SU-DHL-6 (cell line): ENCODE measurements around the gene DACT1.

Experiments used
- H2AFZ ChIP-seq: fragments of 200-600 bp; sonication (generic); 2 replicates; pipeline ENCODE4 v1.6.1; 2014; ENCODE audit warnings: low read depth, mild to moderate bottlenecking, moderate library complexity, mixed read lengths, antibody characterized with exemption, low read length; ENCODE audit not compliant: severe bottlenecking
- H3F3A ChIP-seq: fragments of 200-600 bp; shearing (Covaris generic); 2 replicates; pipeline ENCODE4 v1.6.0; 2016; ENCODE audit warnings: antibody characterized with exemption, mild to moderate bottlenecking; ENCODE audit not compliant: insufficient read depth
- H3K27ac ChIP-seq: fragments of 200-600 bp; sonication (generic); 2 replicates; pipeline ENCODE4 v1.5.1; 2016; ENCODE audit warnings: low read depth, mild to moderate bottlenecking, low read length, moderate library complexity, mixed read lengths
- H3K27me3 ChIP-seq: fragments of 200-600 bp; sonication (generic), shearing (Covaris generic); 2 replicates; pipeline ENCODE4 v1.6.0; 2014; ENCODE audit warnings: mild to moderate bottlenecking, low read length
- H3K36me3 ChIP-seq: fragments of 200-600 bp; sonication (generic); 2 replicates; pipeline ENCODE4 v1.6.1; 2014; ENCODE audit warnings: mild to moderate bottlenecking, low read length, mixed read lengths
- H3K4me2 ChIP-seq: fragments of 300-600, 200-600 bp; shearing (Covaris generic), sonication (generic); 2 replicates; pipeline ENCODE4 v1.6.0; 2014; ENCODE audit warnings: low read length, low read depth, mild to moderate bottlenecking; ENCODE audit not compliant: poor library complexity, severe bottlenecking
- H3K4me3 ChIP-seq: fragments of 200-600 bp; sonication (generic); 2 replicates; pipeline ENCODE4 v1.5.1; 2014; ENCODE audit warnings: antibody characterized with exemption, low read length, mild to moderate bottlenecking, mixed read lengths; ENCODE audit not compliant: insufficient read depth, poor library complexity, severe bottlenecking
- H3K79me2 ChIP-seq: fragments of 200-600 bp; sonication (generic); 2 replicates; pipeline ENCODE4 v1.6.1; 2014; ENCODE audit warnings: mild to moderate bottlenecking, low read length, moderate library complexity; ENCODE audit not compliant: insufficient read depth
- H3K9ac ChIP-seq: fragments of 200-600 bp; sonication (generic); 2 replicates; pipeline ENCODE4 v1.7.0; 2014; ENCODE audit warnings: mild to moderate bottlenecking, low read length
- H3K9me2 ChIP-seq: fragments of 200-600 bp; sonication (generic); replicated peaks from 2 replicates; pipeline ENCODE4 v1.6.1; 2014; ENCODE audit warnings: low read length; ENCODE audit not compliant: insufficient read depth
- H3K9me3 ChIP-seq: fragments of 200-600 bp; sonication (generic); 2 replicates; pipeline ENCODE4 v1.6.1; 2014; ENCODE audit warnings: low read length, mixed read lengths; ENCODE audit not compliant: insufficient read depth
- H4K20me1 ChIP-seq: fragments of 200-600 bp; sonication (generic); 2 replicates; pipeline ENCODE4 v1.6.1; 2014; ENCODE audit warnings: low read depth, mild to moderate bottlenecking, antibody characterized with exemption, low read length, moderate library complexity, mixed read lengths
- EZH2phosphoT487 ChIP-seq: fragments of 200-600 bp; sonication (generic), shearing (Covaris generic); conservative IDR thresholded peaks from 2 replicates; pipeline ENCODE4 v1.6.1; 2018; ENCODE audit warnings: mild to moderate bottlenecking, antibody characterized with exemption, low read length, moderate library complexity, mixed read lengths
- TF ChIP-seq, protein P1 (sequence below): fragments of 200-600 bp; sonication (generic); IDR thresholded peaks from one replicate; pipeline ENCODE4 v1.5.1; 2017; ENCODE audit warnings: antibody characterized with exemption, mild to moderate bottlenecking, low read length, moderate library complexity; ENCODE audit not compliant: insufficient read depth, poor library complexity, severe bottlenecking

DACT1 gene

DNA sequence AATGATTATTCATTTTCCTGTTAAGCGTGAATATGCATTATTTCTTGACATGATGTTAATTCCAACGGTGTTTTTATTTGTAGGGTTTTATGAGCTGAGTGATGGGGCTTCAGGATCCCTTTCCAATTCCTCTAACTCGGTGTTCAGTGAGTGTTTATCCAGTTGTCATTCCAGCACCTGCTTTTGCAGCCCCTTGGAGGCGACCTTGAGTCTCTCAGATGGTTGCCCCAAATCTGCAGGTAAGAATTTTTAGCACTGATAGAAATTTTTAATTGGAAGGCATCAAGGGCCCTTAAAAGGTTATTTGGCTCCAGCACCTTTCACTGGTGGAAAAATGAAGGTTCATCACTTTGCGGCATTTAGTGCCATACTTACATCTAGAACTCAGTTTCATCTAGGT lies 3.7 kb downstream of the DACT1 start:
- Histone ChIP-seq H3K4me3 (no peak overlapping the region), H3K4me2 (no peak overlapping the region), H3K27me3 (0 out of 2 replicates have a peak, but pooled peaks cover 2% of the 10 kb centered on the region), H3K9me3 (no peaks in the 10 kb centered on the region), H3F3A (0 out of 2 replicates have a peak, but pooled peaks cover 3% of the 10 kb centered on the region), H3K79me2 (no peaks in the 10 kb centered on the region), H3K9ac (no peak overlapping the region), H3K27ac (no peak overlapping the region), H3K36me3 (no peaks in the 10 kb centered on the region), H4K20me1 (no peaks in the 10 kb centered on the region), H3K9me2 (no peaks in the 10 kb centered on the region), H2AFZ (no peak overlapping the region)
- no peak for TF ChIP-seq EZH2phosphoT487
- TF ChIP-seq, protein P1, sequence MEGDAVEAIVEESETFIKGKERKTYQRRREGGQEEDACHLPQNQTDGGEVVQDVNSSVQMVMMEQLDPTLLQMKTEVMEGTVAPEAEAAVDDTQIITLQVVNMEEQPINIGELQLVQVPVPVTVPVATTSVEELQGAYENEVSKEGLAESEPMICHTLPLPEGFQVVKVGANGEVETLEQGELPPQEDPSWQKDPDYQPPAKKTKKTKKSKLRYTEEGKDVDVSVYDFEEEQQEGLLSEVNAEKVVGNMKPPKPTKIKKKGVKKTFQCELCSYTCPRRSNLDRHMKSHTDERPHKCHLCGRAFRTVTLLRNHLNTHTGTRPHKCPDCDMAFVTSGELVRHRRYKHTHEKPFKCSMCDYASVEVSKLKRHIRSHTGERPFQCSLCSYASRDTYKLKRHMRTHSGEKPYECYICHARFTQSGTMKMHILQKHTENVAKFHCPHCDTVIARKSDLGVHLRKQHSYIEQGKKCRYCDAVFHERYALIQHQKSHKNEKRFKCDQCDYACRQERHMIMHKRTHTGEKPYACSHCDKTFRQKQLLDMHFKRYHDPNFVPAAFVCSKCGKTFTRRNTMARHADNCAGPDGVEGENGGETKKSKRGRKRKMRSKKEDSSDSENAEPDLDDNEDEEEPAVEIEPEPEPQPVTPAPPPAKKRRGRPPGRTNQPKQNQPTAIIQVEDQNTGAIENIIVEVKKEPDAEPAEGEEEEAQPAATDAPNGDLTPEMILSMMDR: no peak

DNA sequence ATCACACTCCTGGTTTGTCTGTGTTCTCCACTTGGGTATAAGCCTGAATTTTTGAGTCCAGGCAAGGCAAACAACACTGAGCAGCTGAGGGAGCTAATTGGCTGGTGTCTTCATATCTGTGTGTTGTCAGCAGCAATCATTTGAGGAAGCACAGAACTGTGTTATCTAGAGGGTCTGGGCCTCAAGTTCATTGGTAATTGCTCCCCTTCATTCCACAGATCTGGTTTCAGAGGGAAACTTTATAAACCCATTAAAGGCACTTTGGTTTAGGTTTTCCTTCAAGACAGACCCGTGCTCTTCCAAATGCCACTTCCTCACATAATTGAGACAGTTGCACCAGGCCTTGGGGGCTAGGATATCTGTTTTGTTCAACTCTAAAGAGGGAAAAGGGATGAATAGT lies 5.6 kb downstream of the DACT1 start:
- H4K20me1 ChIP-seq: no peaks in the 10 kb centered on the region
- no peaks in the 10 kb centered on the region for H3K36me3 ChIP-seq
- H3K4me3 ChIP-seq: no peak overlapping the region
- no peaks in the 10 kb centered on the region for H3F3A ChIP-seq
- 0 out of 2 replicates have a peak, but pooled peaks cover 2% of the 10 kb centered on the region for H3K27me3 ChIP-seq
- no peaks in the 10 kb centered on the region for H3K79me2 ChIP-seq
- TF ChIP-seq EZH2phosphoT487: no peak
- TF ChIP-seq, protein P1: no peak
- no peaks in the 10 kb centered on the region for H3K9me2 ChIP-seq
- H3K9me3 ChIP-seq: no peaks in the 10 kb centered on the region
- H3K27ac ChIP-seq: no peak overlapping the region
- no peak overlapping the region for H3K4me2 ChIP-seq
- H2AFZ ChIP-seq: no peak overlapping the region
- no peak overlapping the region for H3K9ac ChIP-seq

DNA sequence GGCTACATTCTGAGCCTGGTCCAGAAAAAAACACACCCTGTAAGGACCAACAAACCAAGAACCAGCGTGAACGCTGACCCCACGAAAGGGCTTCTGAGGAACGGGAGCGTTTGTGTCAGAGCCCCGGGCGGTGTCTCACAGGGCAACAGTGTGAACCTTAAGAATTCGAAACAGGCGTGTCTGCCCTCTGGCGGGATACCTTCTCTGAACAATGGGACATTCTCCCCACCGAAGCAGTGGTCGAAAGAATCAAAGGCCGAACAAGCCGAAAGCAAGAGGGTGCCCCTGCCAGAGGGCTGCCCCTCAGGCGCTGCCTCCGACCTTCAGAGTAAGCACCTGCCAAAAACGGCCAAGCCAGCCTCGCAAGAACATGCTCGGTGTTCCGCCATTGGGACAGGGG lies 7.9 kb downstream of the DACT1 start:
- no peaks in the 10 kb centered on the region for H3K36me3 ChIP-seq
- no peaks in the 10 kb centered on the region for H3K9me2 ChIP-seq
- no peak overlapping the region for H2AFZ ChIP-seq
- no peak overlapping the region for H3K27ac ChIP-seq
- TF ChIP-seq, protein P1: no peak
- no peak for TF ChIP-seq EZH2phosphoT487
- no peak overlapping the region for H3K4me2 ChIP-seq
- no peak overlapping the region for H3K9ac ChIP-seq
- no peaks in the 10 kb centered on the region for H3K9me3 ChIP-seq
- no peak overlapping the region for H3K4me3 ChIP-seq
- H3F3A ChIP-seq: no peaks in the 10 kb centered on the region
- no peaks in the 10 kb centered on the region for H4K20me1 ChIP-seq
- no peaks in the 10 kb centered on the region for H3K27me3 ChIP-seq
- no peaks in the 10 kb centered on the region for H3K79me2 ChIP-seq

DNA sequence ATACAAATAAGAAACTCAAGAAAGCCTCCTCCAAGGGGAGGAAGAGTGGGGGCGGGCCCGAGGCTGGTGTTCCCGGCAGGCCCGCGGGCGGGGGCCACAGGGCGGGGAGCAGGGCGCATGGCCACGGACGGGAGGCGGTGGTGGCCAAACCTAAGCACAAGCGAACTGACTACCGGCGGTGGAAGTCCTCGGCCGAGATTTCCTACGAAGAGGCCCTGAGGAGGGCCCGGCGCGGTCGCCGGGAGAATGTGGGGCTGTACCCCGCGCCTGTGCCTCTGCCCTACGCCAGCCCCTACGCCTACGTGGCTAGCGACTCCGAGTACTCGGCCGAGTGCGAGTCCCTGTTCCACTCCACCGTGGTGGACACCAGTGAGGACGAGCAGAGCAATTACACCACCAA lies 8.7 kb downstream of the DACT1 start:
- Histone ChIP-seq H2AFZ (no peak overlapping the region), H3K27me3 (no peaks in the 10 kb centered on the region), H3K27ac (no peak overlapping the region), H4K20me1 (no peaks in the 10 kb centered on the region), H3K4me2 (no peak overlapping the region), H3F3A (no peaks in the 10 kb centered on the region), H3K9me2 (no peaks in the 10 kb centered on the region), H3K9me3 (no peaks in the 10 kb centered on the region), H3K79me2 (no peaks in the 10 kb centered on the region), H3K4me3 (no peak overlapping the region), H3K9ac (no peak overlapping the region), H3K36me3 (no peaks in the 10 kb centered on the region)
- TF ChIP-seq EZH2phosphoT487: no peak
- TF ChIP-seq, protein P1: no peak
